GM12878 (cell line): ENCODE results near the gene WWTR1. TPM values are rescaled to one million over a fixed set of nuclear protein-coding genes. Genes with fewer than 3 reads are reported as not detected.

ENCODE experiments used
- ATAC-seq: fragments of 200-7000 bp; cut with Tn5 transposase; 3 replicates; pipeline ENCODE4 v1.9.1; 2020; ENCODE audit warnings: mild to moderate bottlenecking, moderate library complexity
- BruUV-seq: library from RNA; stranded (reverse); fragments of 400-500 nt; replicated peaks from 2 replicates; lab custom pipeline; 2021; lab: Mats Ljungman, UMichigan
- CTCF ChIA-PET: fragments of 300-600 bp; sonication (Branson Sonifier 250); formaldehyde crosslinking; extraction: SDS; loops from one replicate; lab custom pipeline; 2021; ENCODE audit warnings: inconsistent platforms; lab: Yijun Ruan, JAX
- POLR2A ChIA-PET: fragments of 350-600 bp; formaldehyde crosslinking; extraction: SDS; loops from one replicate; lab custom pipeline; 2021; ENCODE audit warnings: inconsistent platforms; lab: Charles Lee
- RAD21 ChIA-PET: fragments of 300-600 bp; sonication (Branson Sonifier 250); formaldehyde crosslinking; loops from one replicate; lab custom pipeline; 2023; ENCODE audit warnings: antibody characterized with exemption; ENCODE audit not compliant: unreplicated experiment; lab: Charles Lee
- SMC1A ChIA-PET: fragments of 300-600 bp; sonication (Branson Sonifier 250); formaldehyde crosslinking; loops from one replicate; lab custom pipeline; 2023; ENCODE audit not compliant: unreplicated experiment, uncharacterized antibody; lab: Charles Lee
- DNase-seq: peaks from one replicate; pipeline ENCODE4 v3.0.0-alpha.2; 2011; ENCODE audit warnings: low read depth, low spot score
- FAIRE-seq: peaks from 3 replicates; lab custom pipeline; 2011; peaks lifted over from hg19 to GRCh38; lab: Jason Lieb, UNC
- H2AFZ ChIP-seq: 2 replicates; pipeline ENCODE4 v1.6.0; 2011; ENCODE audit warnings: low read depth, low read length, control low read depth; ENCODE audit not compliant: control insufficient read depth
- H3K27ac ChIP-seq: 2 replicates; pipeline ENCODE4 v1.5.1; 2011; ENCODE audit warnings: control low read depth; ENCODE audit not compliant: control insufficient read depth, insufficient read depth
- H3K27me3 ChIP-seq, 2 experiments: replicated peaks in 1 of 2; 2 replicates each; pipeline versions ENCODE4 v1.6.0 to v1.6.1; 2011; ENCODE audit warnings: low read length in 1 of 2; ENCODE audit not compliant: control insufficient read depth in 2 of 2, insufficient read depth in 2 of 2
- H3K36me3 ChIP-seq, 2 experiments: 2 replicates each; pipeline ENCODE4 v1.5.1; 2011; ENCODE audit warnings: low read length in 1 of 2; ENCODE audit not compliant: control insufficient read depth in 2 of 2, insufficient read depth in 2 of 2
- H3K4me1 ChIP-seq: 2 replicates; pipeline ENCODE4 v1.6.1; 2011; ENCODE audit warnings: mild to moderate bottlenecking, low read length, moderate library complexity, mixed read lengths; ENCODE audit not compliant: control insufficient read depth, insufficient read depth
- H3K4me2 ChIP-seq: 2 replicates; pipeline ENCODE4 v1.6.0; 2011; ENCODE audit warnings: control low read depth; ENCODE audit not compliant: control insufficient read depth, insufficient read depth
- H3K4me3 ChIP-seq: fragments of 200-600 bp; sonication (generic); 2 replicates; pipeline ENCODE4 v1.5.1; 2016
- H3K79me2 ChIP-seq: 2 replicates; pipeline ENCODE4 v1.6.0; 2011; ENCODE audit warnings: low read length; ENCODE audit not compliant: control insufficient read depth, insufficient read depth
- H3K9ac ChIP-seq: 2 replicates; pipeline ENCODE4 v1.8.0; 2011; ENCODE audit warnings: low read length, control low read depth, mixed read lengths; ENCODE audit not compliant: control insufficient read depth, insufficient read depth
- H3K9me3 ChIP-seq: replicated peaks from 3 replicates; pipeline ENCODE4 v1.5.1; 2011; ENCODE audit warnings: mild to moderate bottlenecking, low read length; ENCODE audit not compliant: control insufficient read depth, insufficient read depth
- H4K20me1 ChIP-seq: 2 replicates; pipeline ENCODE4 v1.6.0; 2011; ENCODE audit not compliant: control insufficient read depth, insufficient read depth
- ASH2L ChIP-seq: fragments of 300-600, 200-600 bp; sonication (generic); IDR thresholded peaks from 2 replicates; pipeline ENCODE4 v1.6.1; 2017; ENCODE audit warnings: low read depth, mild to moderate bottlenecking, borderline replicate concordance
- EGR1 ChIP-seq, 2 experiments: IDR thresholded peaks; 1 replicate in 1 of 2; 2 replicates in 1 of 2; pipeline ENCODE4 v1.6.1; 2011 to 2012; ENCODE audit warnings: low read depth in 2 of 2, low read length in 2 of 2, borderline replicate concordance in 1 of 2, mild to moderate bottlenecking in 1 of 2, moderate library complexity in 1 of 2
- ETV6 ChIP-seq, 2 experiments: fragments of 450-650 bp in 1 of 2; IDR thresholded peaks in 1 of 2; conservative IDR thresholded peaks in 1 of 2; 2 replicates each; pipeline ENCODE4 v1.6.1; 2014; ENCODE audit warnings: antibody characterized with exemption in 1 of 2, borderline replicate concordance in 1 of 2, low read depth in 1 of 2, mild to moderate bottlenecking in 1 of 2, moderate library complexity in 1 of 2
- GATAD2B ChIP-seq: fragments of 450-650 bp; conservative IDR thresholded peaks from 2 replicates; pipeline ENCODE4 v1.6.1; 2017; ENCODE audit warnings: low read depth, mild to moderate bottlenecking, moderate library complexity
- KDM1A ChIP-seq: fragments of 200-600 bp; sonication (generic); IDR thresholded peaks from 2 replicates; pipeline ENCODE4 v1.6.1; 2016; ENCODE audit warnings: borderline replicate concordance
- PAX5 ChIP-seq: IDR thresholded peaks from 2 replicates; pipeline ENCODE4 v1.6.1; 2011; ENCODE audit warnings: low read depth, low read length, borderline replicate concordance
- POLR2AphosphoS5 ChIP-seq: IDR thresholded peaks from 2 replicates; pipeline ENCODE4 v1.6.1; 2011; ENCODE audit warnings: mild to moderate bottlenecking, low read length, inconsistent platforms
- RAD51 ChIP-seq: fragments of 450-650 bp; IDR thresholded peaks from 2 replicates; pipeline ENCODE4 v1.6.1; 2016; ENCODE audit warnings: moderate library complexity, mild to moderate bottlenecking, inconsistent platforms
- TARDBP ChIP-seq: IDR thresholded peaks from 2 replicates; pipeline ENCODE4 v1.6.1; 2016; ENCODE audit warnings: borderline replicate concordance
- ZNF274 ChIP-seq: IDR thresholded peaks from one replicate; pipeline ENCODE4 v1.8.0; 2011; ENCODE audit not compliant: insufficient read length, insufficient read depth
- WGBS: methylation state at CpG from one replicate; pipeline ENCODE4 v1.1.6; 2016; ENCODE audit warnings: low lambda C conversion rate; ENCODE audit not compliant: insufficient replicate concordance, insufficient coverage; ENCODE audit errors: missing lambda C conversion rate; 5-methylcytosine and 5-hydroxymethylcytosine counted together
- in situ Hi-C: fragments of 300-500 bp; cut with MboI; formaldehyde crosslinking; loops from 9 replicates; pipeline ENCODE4 v1.14.3; 2018; ENCODE audit warnings: mixed read lengths
- intact Hi-C: fragments of 100-400 bp; cut with micrococcal nuclease; formaldehyde crosslinking; loops from one replicate; pipeline ENCODE4 v1.14.2; 2022; ENCODE audit not compliant: unreplicated experiment
- polyA plus RNA-seq, 11 experiments: library from polyadenylated mRNA; depleted of rRNA in 4 of 11; unstranded in 6 of 11; stranded (reverse) in 5 of 11; fragments of >200 nt; fragmentation: Nextera tagmentation in 4 of 11; fragmentation: Illumina TruSeq in 1 of 11; extraction: Ambion mirVana in 4 of 11; extraction: Trizol in 1 of 11; gene quantifications; 1 replicate in 1 of 11; 2 replicates in 10 of 11; pipeline versions ENCODE4 v1.2.1 to v1.2.3, GENCODE V29; 2011 to 2016; ENCODE audit warnings: inconsistent platforms in 2 of 11, missing spikeins in 2 of 11, low read depth in 1 of 11
- total RNA-seq, 4 experiments: library from RNA; depleted of rRNA in 3 of 4; stranded (reverse); fragments of >200 nt in 3 of 4; fragmentation: Illumina TruSeq in 1 of 4; extraction: Trizol in 1 of 4; gene quantifications; 2 replicates each; pipeline versions ENCODE4 v1.2.1 to v1.2.3, GENCODE V29; 2013 to 2021
- TF ChIP-seq, protein P1 (sequence below): fragments of 450-650 bp; IDR thresholded peaks from 2 replicates; pipeline ENCODE4 v1.6.1; 2017; ENCODE audit warnings: low read depth, mild to moderate bottlenecking, moderate library complexity
- TF ChIP-seq, protein P2 (sequence below): fragments of 450-650 bp; formaldehyde crosslinking; IDR thresholded peaks from 2 replicates; pipeline ENCODE4 v1.4.0; 2020; ENCODE audit warnings: mild to moderate bottlenecking, moderate library complexity
- TF ChIP-seq, protein P3 (sequence below): IDR thresholded peaks from 2 replicates; pipeline ENCODE4 v1.6.1; 2012; ENCODE audit warnings: improper control_type of control experiment, low read depth, low read length; ENCODE audit not compliant: insufficient replicate concordance

Gene WWTR1
- total and polyA plus RNA-seq, 10 of the 15 experiments (the other 5 are each of a cell fraction or from before 2014, with no cell fraction given), result 2.5 to 18.5 (median 5.8) TPM

DNA sequence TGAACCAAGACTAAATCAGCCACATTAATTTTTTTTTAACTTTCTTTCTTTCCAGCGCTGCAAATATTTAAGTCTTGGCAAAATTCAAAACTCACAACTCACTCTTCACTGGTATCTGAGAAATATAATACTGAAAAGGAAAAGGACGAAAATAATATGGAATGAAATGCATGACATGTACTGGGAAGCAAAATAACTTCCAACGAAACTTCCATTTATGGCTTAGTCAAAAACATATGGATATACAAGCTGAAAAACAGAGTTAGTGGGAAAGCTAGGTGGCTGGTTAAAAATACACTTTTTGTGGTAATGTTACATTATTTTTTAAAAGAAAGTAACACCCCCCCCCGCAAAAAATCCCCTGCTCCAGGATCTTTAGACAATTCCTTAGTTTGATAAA, 97.2 kb downstream of the WWTR1 start:
- SMC1A ChIA-PET, result interaction anchor here (1.2 to 1.7 kb wide), 4 partner anchors 8 to 47 kb away, joined by 3 to 10 read pairs (median 6); no protein-coding TSS in a partner anchor
- TF ChIP-seq, protein P1, sequence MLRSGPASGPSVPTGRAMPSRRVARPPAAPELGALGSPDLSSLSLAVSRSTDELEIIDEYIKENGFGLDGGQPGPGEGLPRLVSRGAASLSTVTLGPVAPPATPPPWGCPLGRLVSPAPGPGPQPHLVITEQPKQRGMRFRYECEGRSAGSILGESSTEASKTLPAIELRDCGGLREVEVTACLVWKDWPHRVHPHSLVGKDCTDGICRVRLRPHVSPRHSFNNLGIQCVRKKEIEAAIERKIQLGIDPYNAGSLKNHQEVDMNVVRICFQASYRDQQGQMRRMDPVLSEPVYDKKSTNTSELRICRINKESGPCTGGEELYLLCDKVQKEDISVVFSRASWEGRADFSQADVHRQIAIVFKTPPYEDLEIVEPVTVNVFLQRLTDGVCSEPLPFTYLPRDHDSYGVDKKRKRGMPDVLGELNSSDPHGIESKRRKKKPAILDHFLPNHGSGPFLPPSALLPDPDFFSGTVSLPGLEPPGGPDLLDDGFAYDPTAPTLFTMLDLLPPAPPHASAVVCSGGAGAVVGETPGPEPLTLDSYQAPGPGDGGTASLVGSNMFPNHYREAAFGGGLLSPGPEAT, result no peak
- TF ChIP-seq TARDBP (no peak), ASH2L (no peak), ZNF274 (no peak), RAD51 (no peak), PAX5 (no peak), EGR1 (IDR thresholded peaks at IDR 0.05; ENCODE audit: borderline replicate concordance in 1 of 2, low read depth in 2 of 2, low read length in 2 of 2) (no peak), GATAD2B (no peak), POLR2AphosphoS5 (no peak), KDM1A (no peak), ETV6 (conservative IDR thresholded peaks at IDR 0.05 in 1 of 2, IDR thresholded peaks at IDR 0.05 in 1 of 2; ENCODE audit: borderline replicate concordance in 1 of 2, low read depth in 1 of 2) (no peak)
- TF ChIP-seq, protein P2, sequence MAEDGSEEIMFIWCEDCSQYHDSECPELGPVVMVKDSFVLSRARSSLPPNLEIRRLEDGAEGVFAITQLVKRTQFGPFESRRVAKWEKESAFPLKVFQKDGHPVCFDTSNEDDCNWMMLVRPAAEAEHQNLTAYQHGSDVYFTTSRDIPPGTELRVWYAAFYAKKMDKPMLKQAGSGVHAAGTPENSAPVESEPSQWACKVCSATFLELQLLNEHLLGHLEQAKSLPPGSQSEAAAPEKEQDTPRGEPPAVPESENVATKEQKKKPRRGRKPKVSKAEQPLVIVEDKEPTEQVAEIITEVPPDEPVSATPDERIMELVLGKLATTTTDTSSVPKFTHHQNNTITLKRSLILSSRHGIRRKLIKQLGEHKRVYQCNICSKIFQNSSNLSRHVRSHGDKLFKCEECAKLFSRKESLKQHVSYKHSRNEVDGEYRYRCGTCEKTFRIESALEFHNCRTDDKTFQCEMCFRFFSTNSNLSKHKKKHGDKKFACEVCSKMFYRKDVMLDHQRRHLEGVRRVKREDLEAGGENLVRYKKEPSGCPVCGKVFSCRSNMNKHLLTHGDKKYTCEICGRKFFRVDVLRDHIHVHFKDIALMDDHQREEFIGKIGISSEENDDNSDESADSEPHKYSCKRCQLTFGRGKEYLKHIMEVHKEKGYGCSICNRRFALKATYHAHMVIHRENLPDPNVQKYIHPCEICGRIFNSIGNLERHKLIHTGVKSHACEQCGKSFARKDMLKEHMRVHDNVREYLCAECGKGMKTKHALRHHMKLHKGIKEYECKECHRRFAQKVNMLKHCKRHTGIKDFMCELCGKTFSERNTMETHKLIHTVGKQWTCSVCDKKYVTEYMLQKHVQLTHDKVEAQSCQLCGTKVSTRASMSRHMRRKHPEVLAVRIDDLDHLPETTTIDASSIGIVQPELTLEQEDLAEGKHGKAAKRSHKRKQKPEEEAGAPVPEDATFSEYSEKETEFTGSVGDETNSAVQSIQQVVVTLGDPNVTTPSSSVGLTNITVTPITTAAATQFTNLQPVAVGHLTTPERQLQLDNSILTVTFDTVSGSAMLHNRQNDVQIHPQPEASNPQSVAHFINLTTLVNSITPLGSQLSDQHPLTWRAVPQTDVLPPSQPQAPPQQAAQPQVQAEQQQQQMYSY (CRISPR knock-in tag), result no peak
- TF ChIP-seq, protein P3, sequence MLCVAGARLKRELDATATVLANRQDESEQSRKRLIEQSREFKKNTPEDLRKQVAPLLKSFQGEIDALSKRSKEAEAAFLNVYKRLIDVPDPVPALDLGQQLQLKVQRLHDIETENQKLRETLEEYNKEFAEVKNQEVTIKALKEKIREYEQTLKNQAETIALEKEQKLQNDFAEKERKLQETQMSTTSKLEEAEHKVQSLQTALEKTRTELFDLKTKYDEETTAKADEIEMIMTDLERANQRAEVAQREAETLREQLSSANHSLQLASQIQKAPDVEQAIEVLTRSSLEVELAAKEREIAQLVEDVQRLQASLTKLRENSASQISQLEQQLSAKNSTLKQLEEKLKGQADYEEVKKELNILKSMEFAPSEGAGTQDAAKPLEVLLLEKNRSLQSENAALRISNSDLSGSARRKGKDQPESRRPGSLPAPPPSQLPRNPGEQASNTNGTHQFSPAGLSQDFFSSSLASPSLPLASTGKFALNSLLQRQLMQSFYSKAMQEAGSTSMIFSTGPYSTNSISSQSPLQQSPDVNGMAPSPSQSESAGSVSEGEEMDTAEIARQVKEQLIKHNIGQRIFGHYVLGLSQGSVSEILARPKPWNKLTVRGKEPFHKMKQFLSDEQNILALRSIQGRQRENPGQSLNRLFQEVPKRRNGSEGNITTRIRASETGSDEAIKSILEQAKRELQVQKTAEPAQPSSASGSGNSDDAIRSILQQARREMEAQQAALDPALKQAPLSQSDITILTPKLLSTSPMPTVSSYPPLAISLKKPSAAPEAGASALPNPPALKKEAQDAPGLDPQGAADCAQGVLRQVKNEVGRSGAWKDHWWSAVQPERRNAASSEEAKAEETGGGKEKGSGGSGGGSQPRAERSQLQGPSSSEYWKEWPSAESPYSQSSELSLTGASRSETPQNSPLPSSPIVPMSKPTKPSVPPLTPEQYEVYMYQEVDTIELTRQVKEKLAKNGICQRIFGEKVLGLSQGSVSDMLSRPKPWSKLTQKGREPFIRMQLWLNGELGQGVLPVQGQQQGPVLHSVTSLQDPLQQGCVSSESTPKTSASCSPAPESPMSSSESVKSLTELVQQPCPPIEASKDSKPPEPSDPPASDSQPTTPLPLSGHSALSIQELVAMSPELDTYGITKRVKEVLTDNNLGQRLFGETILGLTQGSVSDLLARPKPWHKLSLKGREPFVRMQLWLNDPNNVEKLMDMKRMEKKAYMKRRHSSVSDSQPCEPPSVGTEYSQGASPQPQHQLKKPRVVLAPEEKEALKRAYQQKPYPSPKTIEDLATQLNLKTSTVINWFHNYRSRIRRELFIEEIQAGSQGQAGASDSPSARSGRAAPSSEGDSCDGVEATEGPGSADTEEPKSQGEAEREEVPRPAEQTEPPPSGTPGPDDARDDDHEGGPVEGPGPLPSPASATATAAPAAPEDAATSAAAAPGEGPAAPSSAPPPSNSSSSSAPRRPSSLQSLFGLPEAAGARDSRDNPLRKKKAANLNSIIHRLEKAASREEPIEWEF, result no peak

More for the DNA sequence above, 97.2 kb downstream of the WWTR1 start:
- RAD21 ChIA-PET, result interaction anchor here (1.4 to 2.0 kb wide), 3 partner anchors 8 to 98 kb away, joined by 5 to 7 read pairs (median 5); no protein-coding TSS in a partner anchor
- H3K79me2 ChIP-seq, result no peaks in the 10 kb centered on the region
- no peak for DNase-seq
- no peaks in the 10 kb centered on the region for H4K20me1 ChIP-seq
- in situ Hi-C loops, result loop anchor here (5.0 kb wide), 1 partner anchor 157 kb away; no protein-coding TSS in a partner anchor
- BruUV-seq, result no TSS peak
- no peak overlapping the region for H2AFZ ChIP-seq
- 98% methylated on average over 4 of the region's 4 CpGs for WGBS
- intact Hi-C loops, result no loop called here
- no peak overlapping the region for H3K27ac ChIP-seq
- no peaks in the 10 kb centered on the region for H3K4me1 ChIP-seq
- no peak for FAIRE-seq
- H3K4me2 ChIP-seq, result no peak overlapping the region
- H3K9ac ChIP-seq, result no peak overlapping the region
- CTCF ChIA-PET, result interaction anchor here (1.3 to 2.4 kb wide), 3 partner anchors 8 to 210 kb away, joined by 3 to 12 read pairs (median 8); no protein-coding TSS in a partner anchor
- H3K36me3 ChIP-seq, result peaks cover 0 to 1% of the 10 kb centered on the region in 2 experiments; a peak in 1 of 4 replicates
- no peak for ATAC-seq
- POLR2A ChIA-PET, result no interaction called here
- no peaks in the 10 kb centered on the region for H3K9me3 ChIP-seq
- no peak overlapping the region for H3K4me3 ChIP-seq
- H3K27me3 ChIP-seq, result no peaks in the 10 kb centered on the region
